Bronchial epithelial cell (primary cell): ENCODE data around the gene MPIG6B. TPM values are rescaled to one million over a fixed set of nuclear protein-coding genes. Genes with fewer than 3 reads are reported as not detected.

ENCODE experiments used
- DNase-seq: peaks from one replicate; pipeline ENCODE4 v3.0.0-alpha.2; 2010; ENCODE audit warnings: low read depth
- FAIRE-seq: peaks from 2 replicates; lab custom pipeline; 2011; peaks lifted over from hg19 to GRCh38; lab: Jason Lieb, UNC
- H3K27me3 ChIP-seq: 2 replicates; pipeline ENCODE4 v1.5.1; 2011; ENCODE audit warnings: low read length; ENCODE audit not compliant: control insufficient read depth, insufficient read depth
- H3K36me3 ChIP-seq: 2 replicates; pipeline ENCODE4 v1.5.1; 2011; ENCODE audit warnings: low read length; ENCODE audit not compliant: control insufficient read depth, insufficient read depth
- H3K4me3 ChIP-seq: 2 replicates; pipeline ENCODE4 v1.5.1; 2011; ENCODE audit warnings: mild to moderate bottlenecking, low read depth, low read length, control low read depth
- total RNA-seq: library from RNA; depleted of rRNA; stranded (reverse); fragments of >200 nt; gene quantifications from 2 replicates; pipeline ENCODE4 v1.2.1, GENCODE V29; 2014
- TF ChIP-seq, protein P1 (sequence below): IDR thresholded peaks from 2 replicates; pipeline ENCODE4 v1.5.1; 2011; ENCODE audit warnings: mild to moderate bottlenecking, moderate library complexity, low read length, control low read depth, inconsistent platforms; ENCODE audit not compliant: insufficient read depth, severe bottlenecking

Gene MPIG6B
- total RNA-seq, 1 donor from 2014 or later = not detected

GRCh38 chr6:31736768-31737314 is 13.7 kb downstream of the MPIG6B start:
- TF ChIP-seq, protein P1, sequence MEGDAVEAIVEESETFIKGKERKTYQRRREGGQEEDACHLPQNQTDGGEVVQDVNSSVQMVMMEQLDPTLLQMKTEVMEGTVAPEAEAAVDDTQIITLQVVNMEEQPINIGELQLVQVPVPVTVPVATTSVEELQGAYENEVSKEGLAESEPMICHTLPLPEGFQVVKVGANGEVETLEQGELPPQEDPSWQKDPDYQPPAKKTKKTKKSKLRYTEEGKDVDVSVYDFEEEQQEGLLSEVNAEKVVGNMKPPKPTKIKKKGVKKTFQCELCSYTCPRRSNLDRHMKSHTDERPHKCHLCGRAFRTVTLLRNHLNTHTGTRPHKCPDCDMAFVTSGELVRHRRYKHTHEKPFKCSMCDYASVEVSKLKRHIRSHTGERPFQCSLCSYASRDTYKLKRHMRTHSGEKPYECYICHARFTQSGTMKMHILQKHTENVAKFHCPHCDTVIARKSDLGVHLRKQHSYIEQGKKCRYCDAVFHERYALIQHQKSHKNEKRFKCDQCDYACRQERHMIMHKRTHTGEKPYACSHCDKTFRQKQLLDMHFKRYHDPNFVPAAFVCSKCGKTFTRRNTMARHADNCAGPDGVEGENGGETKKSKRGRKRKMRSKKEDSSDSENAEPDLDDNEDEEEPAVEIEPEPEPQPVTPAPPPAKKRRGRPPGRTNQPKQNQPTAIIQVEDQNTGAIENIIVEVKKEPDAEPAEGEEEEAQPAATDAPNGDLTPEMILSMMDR = no peak
- Histone ChIP-seq H3K36me3 (peaks cover 20% of the 10 kb centered on the region), H3K4me3 (peak overlapping the region; percentile 52), H3K27me3 (no peaks in the 10 kb centered on the region)
- DNase-seq (no peak), FAIRE-seq (no peak)

GRCh38 chr6:31737315-31737990 is 14.3 kb downstream of the MPIG6B start:
- Histone ChIP-seq H3K4me3 (no peak overlapping the region), H3K27me3 (no peaks in the 10 kb centered on the region), H3K36me3 (peaks cover 17% of the 10 kb centered on the region)
- DNase-seq = no peak
- TF ChIP-seq, protein P1 = no peak
- no peak for FAIRE-seq

DNA sequence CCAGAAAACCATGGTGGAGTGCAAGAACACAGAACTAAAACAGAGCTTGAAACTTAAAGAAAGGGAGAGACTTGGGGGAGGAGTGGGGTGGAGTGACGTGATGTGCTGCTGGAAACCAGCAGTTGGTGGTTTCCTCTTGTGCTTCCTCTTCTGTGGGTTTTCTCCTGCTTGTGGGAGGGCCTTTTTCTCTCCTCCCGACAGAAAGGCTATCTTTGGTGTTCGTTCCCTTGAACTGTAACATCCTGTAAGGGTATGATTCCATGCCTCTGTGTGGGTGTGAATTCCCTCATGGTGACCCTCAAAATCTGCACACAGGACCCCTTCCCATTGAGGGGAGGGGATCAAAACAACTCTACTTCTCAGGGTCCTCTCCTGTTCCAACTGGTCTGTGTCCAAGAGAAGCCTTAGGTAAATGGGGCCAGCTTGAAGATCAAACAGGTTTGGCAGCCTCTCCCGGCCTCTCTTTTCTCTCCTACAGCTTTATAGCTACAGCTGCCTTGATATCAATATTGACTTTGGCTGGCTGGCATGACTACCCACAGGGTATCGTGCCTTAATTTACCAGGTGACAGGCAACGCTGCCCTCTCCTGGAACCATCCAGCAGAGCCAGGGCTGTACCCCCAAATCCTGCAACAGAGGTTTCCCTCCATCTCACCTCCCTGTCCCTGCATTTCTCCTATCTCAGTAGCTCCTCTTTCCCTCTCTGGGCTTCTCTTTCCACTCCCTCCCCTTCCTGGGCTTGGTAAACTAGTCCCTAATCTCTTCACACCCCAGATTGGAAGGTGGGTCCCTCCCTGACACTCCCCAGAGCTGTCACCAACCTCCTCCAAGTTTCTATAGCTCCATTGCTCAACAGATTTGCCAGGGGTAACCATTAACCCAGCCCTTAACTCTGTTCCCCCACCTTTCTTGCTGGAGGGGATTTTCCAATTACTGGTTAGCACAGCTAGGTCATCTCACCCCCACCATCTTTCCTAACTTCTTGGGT is 15.1 kb downstream of the MPIG6B start:
- FAIRE-seq (no peak), DNase-seq (peak; percentile 77)
- H3K4me3 ChIP-seq = no peak overlapping the region

GRCh38 chr6:31739639-31740396 is 16.6 kb downstream of the MPIG6B start, which contains the start of gene MSH5:
MSH5 (plus strand) TSS chr6:31740005; CDS start chr6:31740467, 462 bp downstream.
- DNase-seq (peak; percentile 98), FAIRE-seq (no peak)
- H3K4me3 ChIP-seq = peak within 1 kb of the TSS; percentile 62
- H3K36me3 ChIP-seq = peaks cover 3% of the 10 kb centered on the region
- TF ChIP-seq, protein P1 = no peak
- no peaks in the 10 kb centered on the region for H3K27me3 ChIP-seq

More for the DNA sequence above, 15.1 kb downstream of the MPIG6B start:
- H3K27me3 ChIP-seq = no peaks in the 10 kb centered on the region
- TF ChIP-seq, protein P1 = peak; percentile 34
- H3K36me3 ChIP-seq = peaks cover 13% of the 10 kb centered on the region

- H3K4me3 ChIP-seq = peak overlapping the region; percentile 62
- peaks cover 3% of the 10 kb centered on the region for H3K36me3 ChIP-seq
- FAIRE-seq (no peak), DNase-seq (no peak)
- TF ChIP-seq, protein P1 = no peak
- no peaks in the 10 kb centered on the region for H3K27me3 ChIP-seq
Measured at GRCh38 chr6:31740397-31741223, 17.4 kb downstream of the MPIG6B start.
